DOHH2 (cell line): Measurements from ENCODE around the gene EGLN1.

ENCODE experiments used
- H3F3A ChIP-seq: fragments of 200-600 bp; sonication (generic), shearing (Covaris generic); 2 replicates; pipeline ENCODE4 v1.6.0; 2016; ENCODE audit warnings: antibody characterized with exemption, mild to moderate bottlenecking; ENCODE audit not compliant: control insufficient read depth, insufficient read depth
- H3K27ac ChIP-seq: fragments of 200-600 bp; sonication (generic); 2 replicates; pipeline ENCODE4 v1.5.1; 2014; ENCODE audit warnings: low read depth, mild to moderate bottlenecking, low read length, moderate library complexity
- H3K27me3 ChIP-seq: fragments of 200-600 bp; sonication (generic); 2 replicates; pipeline ENCODE4 v1.6.1; 2014; ENCODE audit warnings: mild to moderate bottlenecking, low read length, mixed read lengths; ENCODE audit not compliant: control insufficient read depth
- H3K36me3 ChIP-seq: fragments of 200-600 bp; sonication (generic); 2 replicates; pipeline ENCODE4 v1.6.1; 2014; ENCODE audit warnings: mild to moderate bottlenecking, low read length, moderate library complexity, mixed read lengths; ENCODE audit not compliant: control insufficient read depth
- H3K4me1 ChIP-seq: fragments of 200-600 bp; sonication (generic); 2 replicates; pipeline ENCODE4 v1.6.1; 2014; ENCODE audit warnings: mild to moderate bottlenecking, low read length, mixed read lengths; ENCODE audit not compliant: control insufficient read depth
- H3K4me2 ChIP-seq: fragments of 200-600 bp; sonication (generic); 2 replicates; pipeline ENCODE4 v1.6.0; 2014; ENCODE audit warnings: mild to moderate bottlenecking, low read length, moderate library complexity
- H3K4me3 ChIP-seq: fragments of 200-600 bp; sonication (generic); 2 replicates; pipeline ENCODE4 v1.5.1; 2014; ENCODE audit warnings: mild to moderate bottlenecking, low read length, mixed read lengths
- H3K79me2 ChIP-seq: fragments of 200-600 bp; sonication (generic); 2 replicates; pipeline ENCODE4 v1.6.1; 2014; ENCODE audit warnings: mild to moderate bottlenecking, low read length, mixed read lengths; ENCODE audit not compliant: control insufficient read depth
- H3K9me2 ChIP-seq: fragments of 200-600 bp; sonication (generic); replicated peaks from 2 replicates; pipeline ENCODE4 v1.6.1; 2014; ENCODE audit warnings: mild to moderate bottlenecking, low read length, mixed read lengths; ENCODE audit not compliant: control insufficient read depth
- H3K9me3 ChIP-seq: fragments of 200-600 bp; sonication (generic); 2 replicates; pipeline ENCODE4 v1.6.1; 2014; ENCODE audit warnings: antibody characterized with exemption, low read length, mixed read lengths; ENCODE audit not compliant: control insufficient read depth, insufficient read depth
- H4K20me1 ChIP-seq: fragments of 200-600 bp; sonication (generic); 2 replicates; pipeline ENCODE4 v1.6.0; 2014; ENCODE audit warnings: low read depth, mild to moderate bottlenecking, antibody characterized with exemption, low read length, moderate library complexity; ENCODE audit not compliant: control insufficient read depth, insufficient read depth
- CTCF ChIP-seq: fragments of 200-600 bp; sonication (generic); IDR thresholded peaks from one replicate; pipeline ENCODE4 v1.5.1; 2014; ENCODE audit warnings: antibody characterized with exemption, mild to moderate bottlenecking, low read depth, low read length; ENCODE audit not compliant: poor library complexity, severe bottlenecking
- EZH2phosphoT487 ChIP-seq: fragments of 200-600 bp; sonication (generic); IDR thresholded peaks from 2 replicates; pipeline ENCODE4 v1.6.1; 2017; ENCODE audit warnings: borderline replicate concordance, mild to moderate bottlenecking, antibody characterized with exemption, low read length, moderate library complexity, mixed read lengths

The EGLN1 gene

GRCh38 chr1:231326248-231326647 is 95.8 kb downstream of the EGLN1 start:
- no peaks in the 10 kb centered on the region for H3K9me2 ChIP-seq
- no peaks in the 10 kb centered on the region for H3K36me3 ChIP-seq
- 0 out of 2 replicates have a peak, but pooled peaks cover 2% of the 10 kb centered on the region for H3K79me2 ChIP-seq
- no peaks in the 10 kb centered on the region for H3K27me3 ChIP-seq
- no peak overlapping the region for H3K4me3 ChIP-seq
- TF ChIP-seq CTCF: no peak
- TF ChIP-seq EZH2phosphoT487: no peak
- H4K20me1 ChIP-seq: no peaks in the 10 kb centered on the region
- H3K9me3 ChIP-seq: no peaks in the 10 kb centered on the region
- H3K4me2 ChIP-seq: no peak overlapping the region
- H3K4me1 ChIP-seq: no peaks in the 10 kb centered on the region
- H3K27ac ChIP-seq: no peak overlapping the region
- H3F3A ChIP-seq: no peaks in the 10 kb centered on the region

- no peaks in the 10 kb centered on the region for H3K27me3 ChIP-seq
- H3K9me2 ChIP-seq: no peaks in the 10 kb centered on the region
- no peaks in the 10 kb centered on the region for H3K4me1 ChIP-seq
- no peak overlapping the region for H3K4me2 ChIP-seq
- TF ChIP-seq CTCF (no peak), EZH2phosphoT487 (no peak)
- H4K20me1 ChIP-seq: no peaks in the 10 kb centered on the region
- no peak overlapping the region for H3K4me3 ChIP-seq
- no peaks in the 10 kb centered on the region for H3F3A ChIP-seq
- no peaks in the 10 kb centered on the region for H3K9me3 ChIP-seq
- H3K36me3 ChIP-seq: no peaks in the 10 kb centered on the region
- H3K27ac ChIP-seq: no peak overlapping the region
- no peaks in the 10 kb centered on the region for H3K79me2 ChIP-seq
Measured at GRCh38 chr1:231324660-231325059, 97.4 kb downstream of the EGLN1 start.

- Histone ChIP-seq H3K27me3 (no peaks in the 10 kb centered on the region), H3F3A (no peaks in the 10 kb centered on the region), H3K36me3 (no peaks in the 10 kb centered on the region), H4K20me1 (no peaks in the 10 kb centered on the region), H3K9me2 (no peaks in the 10 kb centered on the region), H3K27ac (no peak overlapping the region), H3K4me2 (no peak overlapping the region), H3K79me2 (no peaks in the 10 kb centered on the region), H3K4me3 (no peak overlapping the region), H3K4me1 (no peaks in the 10 kb centered on the region), H3K9me3 (no peaks in the 10 kb centered on the region)
- TF ChIP-seq EZH2phosphoT487 (no peak), CTCF (no peak)
Measured at GRCh38 chr1:231322880-231323530, 99.1 kb downstream of the EGLN1 start.
